Brain microvascular endothelial cell (primary cell): ENCODE measurements around the gene LYST.
"Not testable (repeated sequence)": the region's sequence is repeated elsewhere in the genome, so short reads cannot be mapped to it uniquely, and the experiment has no call there.

Experiments used
- DNase-seq: peaks from one replicate; pipeline ENCODE4 v3.0.0-alpha.2; 2020
- H3K27ac ChIP-seq: fragments of 250-450 bp; sonication (Bioruptor Pico); 2 replicates; pipeline ENCODE4 v1.5.1; 2020; ENCODE audit warnings: mild to moderate bottlenecking, moderate library complexity
- H3K27me3 ChIP-seq: fragments of 250-450 bp; sonication (Bioruptor Pico); replicated peaks from 2 replicates; pipeline ENCODE4 v1.5.1; 2020; ENCODE audit warnings: mild to moderate bottlenecking
- H3K36me3 ChIP-seq: fragments of 250-450 bp; sonication (Bioruptor Pico); replicated peaks from 2 replicates; pipeline ENCODE4 v1.5.1; 2020; ENCODE audit warnings: mild to moderate bottlenecking
- H3K4me3 ChIP-seq: 2 replicates; pipeline ENCODE4 v1.5.1; 2011; ENCODE audit warnings: low read depth, mild to moderate bottlenecking, control low read depth, low read length, moderate library complexity
- in situ Hi-C: cut with HindIII; loops from 2 replicates; pipeline ENCODE4 v1.10.0; 2017; ENCODE audit warnings: low sequenced_read_pairs, low pct_ligation_motif_present
- TF ChIP-seq, protein P1 (sequence below): IDR thresholded peaks from 2 replicates; pipeline ENCODE4 v1.5.1; 2011; ENCODE audit warnings: low read depth, mild to moderate bottlenecking, moderate library complexity, low read length, control low read depth, inconsistent platforms; ENCODE audit errors: missing control alignments

LYST gene

DNA sequence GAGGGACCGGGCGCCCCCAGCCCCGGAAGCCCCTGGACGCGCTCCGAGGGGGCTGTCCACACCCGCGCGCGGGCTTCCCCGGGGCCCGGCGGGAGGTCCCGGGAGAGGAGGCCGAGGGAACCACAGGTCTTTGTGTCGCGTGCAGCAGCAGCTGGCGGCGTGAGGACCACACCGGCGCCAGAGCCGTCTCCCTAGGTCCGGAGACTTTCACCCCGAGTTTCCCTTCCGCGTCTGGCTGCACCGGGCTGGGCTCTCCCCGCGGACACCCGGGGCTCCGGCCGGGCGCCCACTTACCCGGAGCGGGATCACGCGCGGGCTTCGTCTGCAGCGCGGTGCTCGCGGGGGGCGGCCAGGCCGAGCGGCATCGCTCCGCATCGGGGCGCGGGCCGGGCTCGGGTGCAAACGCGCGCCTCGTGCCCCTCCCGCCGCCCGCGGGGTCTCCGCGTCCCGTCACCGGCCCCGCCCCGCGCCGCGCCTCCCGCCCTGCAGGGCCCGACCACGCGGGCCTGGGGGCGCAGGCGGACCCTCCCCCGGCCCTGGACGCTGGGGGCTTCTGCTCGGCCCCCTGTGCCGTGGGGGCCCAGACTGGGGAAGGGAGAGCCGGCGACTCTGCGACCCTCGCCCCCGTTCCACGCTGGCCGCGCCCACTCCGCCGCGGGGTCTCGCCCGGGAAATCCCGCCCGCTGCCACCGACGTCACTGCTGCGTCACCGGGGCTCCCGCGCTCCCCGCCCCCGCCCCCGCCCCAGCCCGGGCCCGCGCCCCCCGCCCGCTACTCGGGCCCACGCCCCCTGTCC lies 217.1 kb downstream of the LYST start, which contains the start of gene GNG4:
TSS of gene GNG4 (minus strand) at position 417 of the 796 bp plus-strand sequence. CDS start 65,946 bp downstream, outside the sequence.
- Histone ChIP-seq H3K27ac (no peak within 1 kb of the TSS), H3K36me3 (no peaks in the 10 kb centered on the region), H3K4me3 (peak within 1 kb of the TSS; percentile 48), H3K27me3 (peaks cover 4% of the 10 kb centered on the region)
- TF ChIP-seq, protein P1, sequence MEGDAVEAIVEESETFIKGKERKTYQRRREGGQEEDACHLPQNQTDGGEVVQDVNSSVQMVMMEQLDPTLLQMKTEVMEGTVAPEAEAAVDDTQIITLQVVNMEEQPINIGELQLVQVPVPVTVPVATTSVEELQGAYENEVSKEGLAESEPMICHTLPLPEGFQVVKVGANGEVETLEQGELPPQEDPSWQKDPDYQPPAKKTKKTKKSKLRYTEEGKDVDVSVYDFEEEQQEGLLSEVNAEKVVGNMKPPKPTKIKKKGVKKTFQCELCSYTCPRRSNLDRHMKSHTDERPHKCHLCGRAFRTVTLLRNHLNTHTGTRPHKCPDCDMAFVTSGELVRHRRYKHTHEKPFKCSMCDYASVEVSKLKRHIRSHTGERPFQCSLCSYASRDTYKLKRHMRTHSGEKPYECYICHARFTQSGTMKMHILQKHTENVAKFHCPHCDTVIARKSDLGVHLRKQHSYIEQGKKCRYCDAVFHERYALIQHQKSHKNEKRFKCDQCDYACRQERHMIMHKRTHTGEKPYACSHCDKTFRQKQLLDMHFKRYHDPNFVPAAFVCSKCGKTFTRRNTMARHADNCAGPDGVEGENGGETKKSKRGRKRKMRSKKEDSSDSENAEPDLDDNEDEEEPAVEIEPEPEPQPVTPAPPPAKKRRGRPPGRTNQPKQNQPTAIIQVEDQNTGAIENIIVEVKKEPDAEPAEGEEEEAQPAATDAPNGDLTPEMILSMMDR = no peak
- in situ Hi-C loops = no loop called here
- DNase-seq = no peak

GRCh38 chr1:235648954-235649367 lies 217.7 kb downstream of the LYST start:
- peak; percentile 54 for DNase-seq
- Histone ChIP-seq H3K36me3 (no peaks in the 10 kb centered on the region), H3K4me3 (peak overlapping the region; percentile 48), H3K27me3 (peaks cover 4% of the 10 kb centered on the region), H3K27ac (no peak overlapping the region)
- TF ChIP-seq, protein P1 = no peak
- in situ Hi-C loops = no loop called here

- H3K27me3 ChIP-seq = peaks cover 4% of the 10 kb centered on the region
- DNase-seq = no peak
- peak overlapping the region; percentile 24 for H3K4me3 ChIP-seq
- no peaks in the 10 kb centered on the region for H3K36me3 ChIP-seq
- TF ChIP-seq, protein P1 = no peak
- no peak overlapping the region for H3K27ac ChIP-seq
- in situ Hi-C loops = no loop called here
Observed at GRCh38 chr1:235648407-235648907, 218.2 kb downstream of the LYST start.

DNA sequence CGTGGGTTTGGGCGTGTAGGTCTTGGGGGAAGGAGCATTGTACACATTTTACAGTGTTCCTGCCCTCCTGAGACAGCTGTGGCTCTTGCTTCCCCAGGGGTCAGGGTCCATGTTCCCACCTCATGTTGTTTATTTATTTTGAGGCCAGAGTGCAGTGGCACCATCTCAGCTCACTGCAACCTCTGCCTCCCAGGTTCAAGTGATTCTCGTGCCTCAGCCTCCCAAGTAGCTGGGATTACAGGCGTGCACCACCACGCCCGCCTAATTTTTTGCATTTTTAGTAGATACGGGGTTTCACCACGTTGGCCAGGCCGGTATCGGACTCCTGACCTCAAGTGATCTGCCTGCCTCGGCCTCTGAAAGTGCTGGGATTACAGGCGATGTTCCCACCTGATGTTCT lies 219.2 kb downstream of the LYST start:
- H3K4me3 ChIP-seq, in situ Hi-C loops, H3K27me3 ChIP-seq, DNase-seq, H3K27ac ChIP-seq, H3K36me3 ChIP-seq: not testable (repeated sequence)

- in situ Hi-C loops = no loop called here
Observed at GRCh38 chr1:235646463-235646862, 220.2 kb downstream of the LYST start.

DNA sequence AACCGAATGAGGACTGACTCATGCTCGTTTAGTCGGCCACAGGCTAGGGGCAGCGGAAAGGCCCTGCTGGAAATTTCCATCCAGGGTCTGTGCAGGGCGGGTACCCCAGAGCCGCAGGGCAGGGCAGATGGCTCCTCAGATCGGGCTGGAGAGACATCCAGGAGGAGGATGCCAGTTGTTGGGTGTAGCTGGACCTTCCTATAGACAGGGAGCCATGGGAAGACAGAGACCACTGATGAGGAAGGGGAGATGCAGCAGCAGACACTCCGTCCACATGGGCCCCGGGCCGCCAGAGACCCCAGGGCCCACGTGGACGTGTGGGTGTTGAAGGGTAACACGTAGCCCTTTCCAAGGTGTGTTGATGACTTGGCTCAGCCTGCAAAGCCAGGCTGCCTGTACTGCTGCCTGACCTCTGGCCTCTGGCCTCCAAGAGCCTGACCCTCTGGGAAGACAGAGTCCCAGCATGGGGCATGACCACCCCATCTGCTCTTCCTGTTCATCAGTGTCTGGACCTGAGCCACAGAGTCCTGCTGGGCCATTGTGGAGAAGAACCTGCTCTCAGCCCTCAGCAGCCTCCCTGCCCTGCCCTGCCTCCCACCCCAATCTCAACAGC lies 221.9 kb downstream of the LYST start:
- in situ Hi-C loops = no loop called here

More at GRCh38 chr1:235646463-235646862, 220.2 kb downstream of the LYST start:
- no peak for DNase-seq
- TF ChIP-seq, protein P1 = no peak
- H3K27ac ChIP-seq = no peak overlapping the region
- H3K36me3 ChIP-seq = no peaks in the 10 kb centered on the region
- H3K27me3 ChIP-seq = peaks cover 3% of the 10 kb centered on the region
- no peak overlapping the region for H3K4me3 ChIP-seq

More for the DNA sequence above, 221.9 kb downstream of the LYST start:
- Histone ChIP-seq H3K4me3 (no peak overlapping the region), H3K27ac (no peak overlapping the region), H3K36me3 (no peaks in the 10 kb centered on the region), H3K27me3 (peaks cover 2% of the 10 kb centered on the region)
- DNase-seq = no peak
- TF ChIP-seq, protein P1 = no peak
